22Rv1 (cell line): ENCODE data around the gene PTF1A.

Experiments used
- H3K27ac ChIP-seq: fragments of 450-650 bp; 2 replicates; pipeline ENCODE4 v1.5.1; 2017
- CTCF ChIP-seq: fragments of 450-650 bp; IDR thresholded peaks from 2 replicates; pipeline ENCODE4 v1.5.1; 2017; ENCODE audit warnings: mild to moderate bottlenecking
- ZFX ChIP-seq: fragments of 450-650 bp; IDR thresholded peaks from 2 replicates; pipeline ENCODE4 v1.6.1; 2017; ENCODE audit warnings: antibody characterized with exemption, borderline replicate concordance

The PTF1A gene

GRCh38 chr10:23195846-23196600, 3.9 kb downstream of the PTF1A start:
- TF ChIP-seq CTCF = no peak
- no peak for TF ChIP-seq ZFX
- H3K27ac ChIP-seq = no peak overlapping the region

DNA sequence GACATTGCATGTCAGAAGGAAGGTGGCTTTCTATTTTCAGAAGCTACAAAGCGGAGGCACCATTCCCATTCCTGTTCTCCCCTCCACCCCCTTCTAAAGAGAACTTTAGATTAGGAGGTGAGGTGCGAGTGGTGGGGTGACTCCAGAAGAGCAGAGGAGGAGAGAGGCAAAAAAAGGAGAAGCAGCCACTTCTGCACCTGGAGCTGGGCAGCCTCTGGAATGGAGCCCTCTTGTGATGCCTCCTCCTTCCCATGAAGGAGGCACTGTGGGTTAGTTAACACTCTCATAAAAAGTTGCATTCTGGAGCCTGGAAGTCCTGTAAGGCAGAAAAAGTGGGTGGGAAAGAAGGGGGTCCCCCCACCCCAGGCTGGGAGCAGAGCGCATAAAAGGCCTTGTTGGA, 4.8 kb downstream of the PTF1A start:
- no peak overlapping the region for H3K27ac ChIP-seq
- no peak for TF ChIP-seq ZFX
- no peak for TF ChIP-seq CTCF

- H3K27ac ChIP-seq = no peak overlapping the region
- no peak for TF ChIP-seq ZFX
- TF ChIP-seq CTCF = no peak
These were observed 5.3 kb downstream of the PTF1A start for GRCh38 chr10:23197416-23197861.

- no peak for TF ChIP-seq ZFX
- TF ChIP-seq CTCF = no peak
- no peak overlapping the region for H3K27ac ChIP-seq
These were observed 6.5 kb downstream of the PTF1A start for GRCh38 chr10:23198610-23198939.

DNA sequence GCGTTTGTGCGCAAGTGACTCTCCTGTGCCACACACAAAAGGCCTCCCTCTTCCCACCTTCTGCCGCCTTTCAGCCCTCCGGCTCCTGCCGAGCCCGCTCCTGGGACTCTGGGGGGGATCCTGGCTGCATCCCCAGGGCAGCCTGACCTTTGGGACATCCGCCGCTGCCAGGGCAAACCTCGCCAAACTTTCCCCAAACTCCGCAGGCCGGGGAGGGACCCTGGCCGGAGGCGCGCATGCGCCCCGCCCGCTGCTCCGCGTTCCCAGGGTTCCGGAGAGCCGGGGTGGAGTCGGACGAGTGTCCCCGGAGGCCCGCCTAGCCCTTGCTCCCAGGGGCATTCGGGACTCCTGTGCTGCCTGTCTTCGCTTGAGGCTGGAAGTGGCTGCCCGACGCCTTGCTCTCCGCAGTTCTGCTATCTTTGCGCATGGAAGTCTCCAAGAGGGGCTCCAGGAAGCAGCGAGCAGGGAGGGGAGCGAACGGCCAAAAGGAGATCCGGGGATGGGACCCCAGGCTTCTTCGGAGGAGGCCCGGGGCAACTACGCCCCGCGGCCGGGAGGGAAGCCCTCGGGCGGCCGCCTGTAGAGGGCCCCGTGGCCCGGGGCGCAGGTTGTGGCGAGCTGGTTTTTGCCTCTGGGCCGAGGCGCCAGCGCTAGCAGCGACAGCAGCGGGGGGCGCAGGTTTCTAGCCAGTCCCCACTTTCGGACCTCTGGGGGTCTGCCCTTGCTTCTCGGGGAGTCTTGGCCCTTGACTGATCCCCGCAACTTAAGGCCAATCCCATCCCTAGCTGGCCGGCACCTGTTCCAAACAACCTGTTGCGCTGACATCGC, 7.0 kb downstream of the PTF1A start:
- H3K27ac ChIP-seq = no peak overlapping the region
- TF ChIP-seq ZFX = no peak
- TF ChIP-seq CTCF = no peak

- no peak for TF ChIP-seq CTCF
- no peak for TF ChIP-seq ZFX
- no peak overlapping the region for H3K27ac ChIP-seq
These were observed 7.8 kb downstream of the PTF1A start for GRCh38 chr10:23199768-23200511.
